Astrocyte of the spinal cord (primary cell): Measurements from ENCODE around the gene ASB18.

ENCODE experiments used
- DNase-seq: peaks from one replicate; pipeline ENCODE4 v3.0.0; 2011; ENCODE audit warnings: low read depth, low spot score
- H3K4me3 ChIP-seq: 2 replicates; pipeline ENCODE4 v1.5.1; 2011; ENCODE audit warnings: low read depth, mild to moderate bottlenecking, low read length, moderate library complexity
- in situ Hi-C: cut with HindIII; loops from 2 replicates; pipeline ENCODE4 v1.10.0; 2017; ENCODE audit warnings: low sequenced_read_pairs
- TF ChIP-seq, protein P1 (sequence below): IDR thresholded peaks from 2 replicates; pipeline ENCODE4 v1.5.1; 2012; ENCODE audit warnings: low read depth, mild to moderate bottlenecking, low read length, inconsistent platforms

The ASB18 gene

DNA sequence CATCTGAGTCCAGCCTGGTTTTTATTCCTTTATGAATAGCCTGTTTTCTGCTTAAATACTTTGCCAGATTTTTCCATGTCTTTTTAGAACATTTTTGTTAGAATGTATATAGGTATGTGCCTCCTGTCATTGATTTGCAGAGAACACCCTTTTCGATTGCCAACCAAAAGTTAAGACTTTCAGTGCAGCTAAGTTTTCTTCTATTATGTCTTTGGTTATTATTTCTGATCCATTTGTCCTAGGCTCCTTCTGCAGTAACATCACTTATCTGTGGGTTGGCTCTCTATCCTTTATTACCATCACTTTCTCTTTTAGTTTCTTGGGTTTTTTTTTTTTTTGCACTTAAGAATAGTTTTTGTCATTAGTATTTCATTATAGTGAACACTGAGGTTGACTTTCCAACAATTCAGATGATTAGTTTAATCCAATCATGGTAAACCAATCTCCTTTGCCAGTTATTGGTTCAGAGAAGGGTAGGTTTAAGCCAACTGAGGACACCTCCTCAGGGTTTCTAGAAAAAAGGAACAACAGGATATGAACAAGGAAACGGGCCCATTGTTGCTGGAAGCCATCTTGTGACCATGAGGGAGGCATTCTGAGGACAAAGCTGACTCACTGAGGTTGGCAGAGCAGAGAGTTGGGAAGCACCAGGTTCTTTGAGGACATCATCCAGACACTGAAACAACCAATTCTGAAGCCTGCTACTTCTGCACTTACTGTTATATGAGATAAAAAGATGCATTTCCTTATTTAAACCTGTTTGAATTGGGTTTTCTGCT is 58.1 kb downstream of the ASB18 start:
- DNase-seq, result no peak
- H3K4me3 ChIP-seq, result no peak overlapping the region
- in situ Hi-C loops, result no loop called here
- TF ChIP-seq, protein P1, sequence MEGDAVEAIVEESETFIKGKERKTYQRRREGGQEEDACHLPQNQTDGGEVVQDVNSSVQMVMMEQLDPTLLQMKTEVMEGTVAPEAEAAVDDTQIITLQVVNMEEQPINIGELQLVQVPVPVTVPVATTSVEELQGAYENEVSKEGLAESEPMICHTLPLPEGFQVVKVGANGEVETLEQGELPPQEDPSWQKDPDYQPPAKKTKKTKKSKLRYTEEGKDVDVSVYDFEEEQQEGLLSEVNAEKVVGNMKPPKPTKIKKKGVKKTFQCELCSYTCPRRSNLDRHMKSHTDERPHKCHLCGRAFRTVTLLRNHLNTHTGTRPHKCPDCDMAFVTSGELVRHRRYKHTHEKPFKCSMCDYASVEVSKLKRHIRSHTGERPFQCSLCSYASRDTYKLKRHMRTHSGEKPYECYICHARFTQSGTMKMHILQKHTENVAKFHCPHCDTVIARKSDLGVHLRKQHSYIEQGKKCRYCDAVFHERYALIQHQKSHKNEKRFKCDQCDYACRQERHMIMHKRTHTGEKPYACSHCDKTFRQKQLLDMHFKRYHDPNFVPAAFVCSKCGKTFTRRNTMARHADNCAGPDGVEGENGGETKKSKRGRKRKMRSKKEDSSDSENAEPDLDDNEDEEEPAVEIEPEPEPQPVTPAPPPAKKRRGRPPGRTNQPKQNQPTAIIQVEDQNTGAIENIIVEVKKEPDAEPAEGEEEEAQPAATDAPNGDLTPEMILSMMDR, result no peak

DNA sequence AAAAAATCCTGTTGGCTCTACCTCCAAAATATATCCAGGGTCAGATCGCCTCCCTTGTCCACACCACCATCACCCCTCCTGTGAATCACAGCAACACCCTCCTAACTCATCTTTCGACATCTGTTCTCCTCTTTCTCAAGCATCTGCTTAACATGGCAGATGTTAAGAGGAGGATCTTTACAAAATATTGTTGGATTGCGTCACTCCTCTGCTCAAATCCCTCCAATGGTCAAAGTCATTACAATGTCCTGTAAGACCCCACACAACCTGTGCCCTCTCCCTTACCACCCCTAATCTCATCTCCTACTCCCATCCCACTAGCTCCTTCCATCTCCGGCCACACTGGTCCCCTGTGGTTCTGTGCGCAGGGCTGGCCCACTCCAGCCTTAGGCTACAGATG is 59.3 kb downstream of the ASB18 start:
- H3K4me3 ChIP-seq, result no peak overlapping the region
- in situ Hi-C loops, result no loop called here
- DNase-seq, result no peak
- TF ChIP-seq, protein P1, result no peak

DNA sequence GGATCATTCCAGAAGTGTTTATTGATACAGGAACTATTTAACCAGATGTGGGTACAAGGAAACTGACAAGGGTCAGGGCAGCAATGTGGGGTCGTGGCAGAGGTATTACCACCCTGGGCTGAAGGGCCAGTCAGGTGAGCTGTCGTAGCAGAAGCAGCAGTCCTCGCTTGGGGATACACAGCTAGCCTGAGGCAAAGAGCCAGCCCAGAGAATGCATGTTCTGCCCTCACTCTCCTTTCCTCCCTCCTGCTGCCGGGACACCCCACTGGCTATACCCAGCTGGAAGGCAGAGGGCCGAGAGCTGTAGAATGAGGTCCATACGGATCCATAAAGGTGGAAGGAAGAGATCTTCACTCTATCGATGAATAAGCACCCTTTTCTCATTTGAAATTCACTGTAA is 63.8 kb downstream of the ASB18 start:
- no peak overlapping the region for H3K4me3 ChIP-seq
- in situ Hi-C loops, result no loop called here
- no peak for DNase-seq
- TF ChIP-seq, protein P1, result no peak

DNA sequence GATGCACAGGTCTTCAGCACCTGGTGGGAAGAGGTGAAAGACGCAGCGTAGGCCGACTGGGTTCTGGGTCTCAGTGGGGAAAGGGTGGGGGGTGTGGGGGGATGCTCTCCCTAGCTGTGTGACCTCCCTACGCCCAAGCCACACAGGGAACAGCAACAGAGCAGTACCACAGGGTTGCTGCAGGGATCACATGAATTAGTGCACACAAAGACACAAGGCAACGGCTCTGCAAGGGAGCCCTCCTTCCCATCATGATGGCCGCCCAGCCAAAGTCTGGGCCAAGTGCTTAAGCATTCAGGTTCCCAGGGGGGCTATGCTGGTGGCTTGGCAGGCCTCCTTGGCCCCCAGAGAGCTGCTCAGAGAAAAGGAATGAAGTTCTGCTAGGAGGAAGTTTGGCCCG is 67.8 kb downstream of the ASB18 start:
- in situ Hi-C loops, result no loop called here
- TF ChIP-seq, protein P1, result no peak
- no peak for DNase-seq
- no peak overlapping the region for H3K4me3 ChIP-seq

DNA sequence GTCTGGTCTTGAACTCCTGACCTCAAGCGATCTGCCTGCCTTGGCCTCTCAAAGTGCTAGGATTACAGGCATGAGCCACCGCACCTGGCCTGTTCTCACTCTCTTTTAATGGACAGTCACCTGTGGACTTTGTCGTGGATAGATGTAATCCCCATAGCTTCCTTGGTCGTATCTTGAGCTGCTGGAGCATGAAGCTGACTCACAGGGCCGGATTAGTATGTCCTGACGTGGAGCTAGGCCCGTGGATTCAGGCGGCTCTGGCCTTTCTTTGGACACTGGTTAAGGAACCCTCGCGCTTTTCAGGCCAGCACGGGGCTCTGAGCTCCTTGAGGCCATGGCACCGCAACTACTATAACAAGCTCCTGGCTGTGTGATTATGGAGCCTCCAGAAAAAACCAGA is 68.5 kb downstream of the ASB18 start:
- in situ Hi-C loops, result no loop called here
- DNase-seq, result no peak
- TF ChIP-seq, protein P1, result no peak
- no peak overlapping the region for H3K4me3 ChIP-seq

DNA sequence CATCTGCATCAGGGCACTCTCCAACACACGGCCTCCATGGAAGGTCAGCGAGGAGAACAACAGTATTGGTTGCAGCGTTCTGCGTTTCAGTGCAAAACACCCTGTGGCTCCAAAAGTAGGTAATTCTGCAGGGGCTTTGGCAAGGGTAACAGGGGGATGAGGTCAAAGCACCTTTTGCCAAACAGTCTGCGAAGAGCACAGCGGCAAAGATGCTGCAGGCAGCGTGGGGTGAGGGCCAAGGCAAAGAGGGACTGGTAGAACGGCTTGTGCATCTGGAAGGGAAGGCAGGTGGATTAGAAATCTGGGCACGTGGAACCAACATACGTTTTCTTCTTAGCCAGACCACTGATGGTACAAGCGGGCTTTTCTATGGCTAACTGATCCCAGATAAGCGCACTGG is 69.4 kb downstream of the ASB18 start:
- H3K4me3 ChIP-seq, result no peak overlapping the region
- TF ChIP-seq, protein P1, result no peak
- in situ Hi-C loops, result no loop called here
- no peak for DNase-seq
